Measurements from ENCODE around the gene HOXD10.

HOXD10 gene

DNA sequence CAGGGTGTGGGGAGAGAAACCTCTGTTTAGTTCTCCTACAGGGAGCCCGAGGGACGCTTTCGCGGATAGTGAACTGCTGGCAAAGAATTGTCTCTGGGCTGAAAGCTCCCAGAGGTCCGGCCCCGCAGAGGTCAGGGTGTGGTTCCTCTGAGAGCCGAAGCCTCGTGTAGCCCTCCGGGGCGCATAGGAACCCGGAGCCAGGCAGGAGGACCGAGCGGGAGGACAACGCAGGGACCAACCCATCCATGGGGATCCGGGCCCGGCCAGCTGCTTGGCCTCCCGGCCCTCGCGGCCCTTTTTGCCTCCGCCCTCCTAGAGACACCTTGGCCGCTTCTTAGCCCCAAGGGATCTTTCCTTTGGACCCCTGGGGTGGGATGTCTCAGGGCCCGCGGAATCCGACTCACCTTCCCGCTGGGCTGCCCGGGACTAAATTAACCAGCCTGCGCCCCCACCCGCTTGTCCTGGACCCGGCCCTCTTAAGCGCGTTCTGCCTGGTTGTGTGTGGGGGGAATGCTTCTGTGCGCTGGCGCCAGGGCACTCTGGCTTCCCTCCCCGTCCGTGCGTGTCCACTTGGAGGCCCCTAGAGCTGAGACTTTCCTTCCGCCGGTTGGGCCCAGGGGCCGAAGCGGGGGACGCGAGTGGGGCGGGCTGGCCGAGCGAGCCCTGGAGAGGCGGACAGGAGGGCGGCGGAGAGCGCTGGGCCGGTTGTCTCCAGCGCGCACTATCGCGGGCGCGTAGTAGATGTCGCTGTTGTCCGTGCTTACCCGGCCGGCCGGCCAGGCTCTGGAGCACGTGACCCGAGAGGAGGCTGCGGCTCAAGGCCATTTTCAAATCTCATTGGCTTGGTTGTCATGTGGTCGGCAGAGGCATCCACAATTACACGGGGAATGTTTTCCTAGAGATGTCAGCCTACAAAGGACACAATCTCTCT, at the start of gene HOXD10:
Gene HOXD10 (plus strand): TSS at position 896 of the 931 bp plus-strand sequence. CDS start 56 bp downstream, outside the sequence.
- DNase-seq (ENCODE audit: low read depth in 2 of 2): no peak

DNA sequence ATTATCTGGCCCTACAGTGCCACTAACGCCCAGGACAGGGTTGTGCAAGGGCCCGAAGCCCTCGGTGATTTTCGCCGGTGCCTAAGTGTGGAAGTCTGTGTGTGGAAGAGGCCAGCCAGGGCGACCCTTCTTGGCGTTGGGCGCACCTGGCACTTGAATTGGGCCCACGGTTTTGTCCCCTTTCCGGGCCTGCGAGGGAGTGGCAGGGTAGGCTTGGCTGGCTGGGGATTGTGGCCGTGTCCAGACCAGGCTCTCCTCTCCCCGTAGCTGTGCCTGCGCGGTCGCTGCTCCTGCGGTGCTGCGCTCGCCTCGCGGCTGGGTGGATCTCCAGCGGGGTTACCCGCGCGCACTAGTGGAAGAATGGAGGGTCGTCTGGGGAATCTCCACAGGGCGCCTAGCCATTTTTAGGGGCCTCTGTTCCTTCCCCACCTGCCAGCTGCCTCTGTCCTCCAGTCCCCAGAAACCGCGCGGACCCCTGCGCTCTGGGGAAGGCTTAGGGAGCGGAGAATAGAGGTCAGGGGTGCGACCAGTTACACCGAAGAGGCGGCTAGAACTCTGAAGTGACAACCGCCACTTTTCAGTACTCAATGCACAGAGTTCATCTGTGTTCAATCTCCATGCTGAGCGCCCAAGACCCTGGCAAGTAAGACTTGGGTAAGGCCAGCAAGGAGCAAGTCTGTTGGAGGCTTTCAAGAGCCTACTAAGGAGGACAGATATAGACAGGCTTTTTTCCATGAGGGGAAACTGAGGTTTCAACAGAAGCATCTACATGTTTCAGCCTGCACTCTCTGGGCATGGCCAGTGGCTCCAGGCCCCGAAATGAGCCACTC, 48.8 kb upstream of the HOXD10 start:
- no peak for DNase-seq (ENCODE audit: low read depth in 2 of 2)

DNA sequence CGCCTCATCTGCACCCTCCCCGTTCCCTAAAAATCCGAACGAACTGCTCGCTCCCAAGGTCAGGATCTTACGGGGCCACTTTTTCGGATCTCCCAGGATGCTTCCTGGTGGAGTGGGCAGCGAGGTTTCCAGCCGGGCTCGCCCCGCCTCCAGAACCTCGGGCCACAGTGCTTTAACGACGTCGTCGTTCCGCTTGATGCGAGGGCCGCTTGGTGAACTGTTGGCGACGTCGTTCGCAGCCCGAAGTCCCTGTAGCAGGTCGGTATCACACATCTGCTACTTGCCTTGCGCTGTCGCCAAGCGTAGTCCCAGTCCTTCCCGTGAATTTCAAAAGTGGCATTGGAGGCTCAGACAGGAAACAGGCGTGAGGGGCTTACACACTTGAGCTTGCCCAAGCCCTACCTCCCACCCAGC, 48.2 kb upstream of the HOXD10 start:
- DNase-seq (ENCODE audit: low read depth in 2 of 2): no peak

DNA sequence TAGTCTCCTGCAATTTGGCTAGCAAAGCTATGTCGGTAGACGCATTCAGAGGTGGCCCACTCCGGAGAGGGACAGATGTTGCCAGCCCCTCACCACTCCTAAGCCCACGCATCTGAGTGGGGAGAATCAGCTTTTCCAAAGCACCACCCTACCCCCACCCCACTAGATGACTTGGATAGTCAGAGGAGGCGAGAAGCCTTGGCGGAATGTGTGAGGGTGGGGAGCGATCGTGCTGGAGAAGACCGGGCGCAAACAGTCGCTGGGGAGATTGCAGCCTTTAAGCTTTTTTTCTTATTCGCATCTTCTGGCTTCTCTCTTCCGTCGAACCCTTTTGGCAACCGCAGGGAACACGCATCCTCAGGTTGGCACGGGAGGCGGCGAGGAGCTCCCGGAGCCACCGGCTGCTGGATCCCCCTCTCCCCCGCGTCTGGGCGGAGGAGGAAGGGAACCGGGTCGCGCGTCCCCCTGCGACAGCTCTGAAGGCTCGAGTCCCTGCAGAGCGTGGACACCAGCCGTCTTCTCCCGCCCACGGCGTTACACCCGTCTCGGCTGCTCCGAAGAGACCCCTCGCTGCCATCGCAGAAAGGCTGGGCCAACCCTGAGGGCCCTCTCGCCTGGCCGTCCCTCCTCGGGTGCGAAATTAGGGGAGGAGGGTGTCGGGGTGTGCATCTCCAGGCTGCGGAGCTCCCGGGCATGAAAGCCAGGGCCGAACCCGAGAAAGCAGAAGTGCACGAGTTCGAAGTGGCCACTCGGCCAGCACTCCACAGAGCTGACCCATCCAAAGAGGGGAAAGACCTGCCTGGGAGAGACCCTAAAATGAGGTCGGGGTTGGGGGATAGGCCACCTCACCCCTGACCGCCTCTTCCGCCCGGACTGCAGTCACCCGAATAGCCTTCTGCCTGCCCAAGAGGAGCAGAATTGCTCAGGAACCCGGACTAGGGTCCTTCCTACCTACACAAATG, 45.0 kb upstream of the HOXD10 start:
- DNase-seq (ENCODE audit: low read depth in 2 of 2): no peak

DNA sequence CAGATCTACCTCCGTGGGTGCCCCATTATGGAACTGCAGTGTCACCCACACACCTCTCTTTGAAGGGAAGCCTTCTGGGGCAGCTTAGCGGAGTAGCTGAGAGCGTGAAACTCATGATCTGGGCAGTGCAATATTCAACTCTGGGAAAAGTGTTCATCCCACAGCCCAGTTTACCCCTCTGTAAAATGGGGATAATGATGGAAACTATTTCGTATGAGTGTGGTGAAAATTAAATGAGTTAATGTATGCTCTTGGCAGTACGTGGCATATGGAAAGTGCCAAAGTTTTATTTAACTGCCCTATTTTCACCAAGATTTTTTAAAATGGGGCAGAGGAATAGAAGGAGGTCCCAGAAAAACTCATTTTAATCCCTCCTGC, 44.3 kb upstream of the HOXD10 start:
- DNase-seq (ENCODE audit: low read depth in 2 of 2): no peak

DNA sequence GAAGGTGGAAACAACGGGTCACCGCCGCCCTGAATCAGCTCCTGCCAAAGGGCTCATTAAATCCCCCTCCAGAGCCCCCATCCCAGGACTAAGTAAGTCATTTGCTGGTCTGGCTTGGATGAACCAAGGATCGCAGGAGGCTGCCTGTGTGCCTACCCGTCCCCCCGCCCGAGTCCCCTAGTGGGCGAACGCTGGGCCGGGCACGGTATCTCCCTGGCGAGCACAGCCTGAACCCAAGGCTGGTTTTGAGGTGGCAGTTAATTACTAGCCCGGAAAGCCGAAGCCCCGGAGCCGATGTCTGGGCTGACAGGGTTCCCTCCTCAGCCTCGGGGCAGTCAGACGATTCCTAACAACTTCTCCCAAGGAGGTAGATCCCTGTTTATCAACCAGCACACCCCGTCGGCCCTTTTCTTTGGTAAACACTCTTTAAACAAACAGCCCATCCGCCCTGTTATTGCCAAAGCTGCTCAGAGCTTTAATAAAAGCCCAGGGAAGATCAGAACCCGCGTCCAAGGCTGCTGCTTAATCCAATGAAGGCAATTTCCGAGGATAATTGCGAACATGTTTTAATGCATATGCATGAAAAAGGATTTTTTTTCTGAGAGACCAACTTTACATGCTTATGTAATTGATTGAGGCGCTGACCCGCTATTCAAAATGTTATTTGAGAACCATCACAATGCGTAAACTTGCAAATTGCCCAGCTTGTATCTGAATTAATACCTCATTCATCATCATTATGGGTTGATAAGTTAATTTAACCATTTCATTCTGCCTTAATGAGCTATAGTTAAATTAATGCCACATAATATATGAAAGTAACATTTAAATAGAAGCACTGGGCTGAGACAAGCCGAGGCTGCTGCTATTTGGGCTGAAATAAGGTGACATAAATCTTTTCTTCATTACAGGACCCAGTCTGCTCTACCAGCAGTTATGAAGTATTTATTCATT, 43.4 kb upstream of the HOXD10 start:
- no peak for DNase-seq (ENCODE audit: low read depth in 2 of 2)

DNA sequence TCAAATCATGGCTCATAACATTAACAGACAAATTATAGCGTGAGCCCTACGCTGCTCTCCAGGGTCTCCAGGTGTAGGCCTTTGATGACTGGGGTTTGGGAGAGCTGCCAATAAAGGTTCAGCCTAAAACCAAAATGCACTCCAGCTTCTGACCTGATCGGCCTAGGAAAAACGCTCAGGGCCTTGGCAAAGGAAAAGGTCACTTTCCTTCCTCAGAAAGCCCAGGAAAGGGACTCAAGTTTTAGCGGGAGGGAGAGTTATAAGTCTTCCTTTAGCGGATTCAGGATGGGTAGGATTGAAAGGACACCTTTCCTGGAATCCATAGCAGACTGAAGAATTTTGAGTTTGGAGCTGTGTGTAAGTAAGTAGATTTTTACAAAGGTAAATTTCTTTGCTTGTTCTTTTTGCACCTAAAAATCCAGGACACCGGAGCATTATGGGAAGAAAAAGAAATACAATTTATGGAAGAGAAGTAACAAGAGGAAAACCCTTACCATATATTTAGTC, 41.6 kb upstream of the HOXD10 start:
- DNase-seq (ENCODE audit: low read depth in 2 of 2): no peak

DNA sequence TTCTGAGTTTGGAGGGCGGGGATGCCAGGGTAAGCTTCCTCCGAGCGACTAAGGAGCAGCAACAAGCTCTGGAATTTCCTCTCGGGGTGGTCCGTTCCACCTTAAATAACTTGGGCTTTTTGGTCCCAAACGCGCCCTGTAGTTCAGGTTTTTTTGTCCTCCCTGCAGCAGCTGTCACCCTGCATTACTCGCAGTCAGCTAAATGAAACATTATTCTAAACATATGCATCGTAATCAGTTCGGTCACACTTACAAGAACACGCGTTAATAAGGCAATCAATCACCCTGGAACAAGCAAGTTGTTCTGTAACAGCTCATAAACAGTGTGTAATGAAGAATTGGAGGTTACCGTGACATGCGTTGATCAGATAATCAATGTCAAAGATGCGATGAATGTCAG, 41.1 kb upstream of the HOXD10 start:
- no peak for DNase-seq (ENCODE audit: low read depth in 2 of 2)

DNA sequence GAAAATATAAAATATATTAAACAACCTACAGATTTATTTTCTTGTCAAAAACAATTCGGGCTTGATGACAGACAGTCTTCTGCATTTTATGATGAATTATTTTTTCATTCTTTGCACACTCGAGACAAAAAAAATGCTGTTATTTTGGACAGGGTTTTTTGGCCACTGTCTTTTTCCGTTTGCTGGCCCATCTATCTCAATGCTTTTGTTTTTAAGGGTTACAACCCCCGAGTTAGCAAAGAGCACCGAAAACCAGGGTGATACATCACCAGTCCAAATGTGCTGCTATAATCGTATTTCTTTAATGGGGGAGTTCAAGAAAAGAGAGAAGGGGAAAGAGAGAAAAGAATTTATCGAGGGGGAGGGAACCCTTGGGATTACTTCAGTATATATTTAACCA, 40.5 kb upstream of the HOXD10 start:
- no peak for DNase-seq (ENCODE audit: low read depth in 2 of 2)

DNA sequence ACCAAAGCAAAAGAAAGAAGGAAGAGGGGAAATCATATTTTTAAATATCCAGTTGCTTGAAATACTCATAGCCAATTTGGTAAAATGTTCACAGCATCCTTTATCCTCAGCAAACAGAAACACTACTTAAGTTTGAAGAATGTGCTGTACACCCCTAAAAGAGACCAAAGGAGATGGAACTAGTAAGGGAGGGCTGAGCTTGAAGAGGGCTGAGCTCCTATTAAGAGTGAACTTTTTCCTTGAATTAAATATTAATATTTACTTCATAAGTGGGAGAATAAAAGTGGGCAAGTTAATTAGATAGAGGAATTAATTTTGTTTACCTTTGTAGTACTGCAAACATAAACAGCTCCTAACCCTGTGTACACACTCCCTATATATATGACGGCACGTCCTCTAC, 39.8 kb upstream of the HOXD10 start:
- DNase-seq (ENCODE audit: low read depth in 2 of 2): no peak

DNA sequence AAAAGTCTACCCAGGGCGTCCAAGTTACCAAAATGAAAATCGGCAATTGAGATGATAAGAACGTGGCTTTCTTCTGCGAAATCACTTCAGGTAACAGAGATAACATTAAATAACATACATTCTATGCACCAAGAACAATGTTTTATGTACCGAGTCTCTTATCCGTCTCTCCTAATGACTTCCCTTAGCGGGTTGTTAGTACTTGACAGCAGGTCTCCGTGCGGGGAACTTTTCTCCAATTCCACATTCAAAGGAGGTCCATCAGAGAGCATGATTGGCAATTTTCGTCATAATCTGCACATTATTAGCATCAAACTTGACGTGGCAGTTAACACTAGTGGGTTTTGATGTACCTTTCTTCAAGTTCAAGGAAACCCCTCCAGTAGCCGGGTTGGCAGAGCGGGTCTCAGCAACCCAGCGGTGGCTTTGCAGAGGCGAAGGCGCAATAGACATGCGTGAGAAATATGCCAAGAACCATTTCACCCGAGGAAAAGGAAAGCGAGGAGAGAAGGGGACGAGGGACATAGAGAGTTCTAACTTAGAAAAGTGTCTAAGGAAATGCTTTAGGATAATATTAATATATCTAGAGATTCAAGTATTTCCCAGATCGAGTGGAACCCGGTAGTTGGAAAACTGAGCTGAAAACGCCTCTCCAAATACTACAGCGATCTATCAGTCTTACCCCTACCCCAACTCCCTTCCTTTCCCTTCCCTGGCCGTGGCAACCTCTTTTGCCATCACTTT, 37.9 kb upstream of the HOXD10 start:
- no peak for DNase-seq (ENCODE audit: low read depth in 2 of 2)

DNA sequence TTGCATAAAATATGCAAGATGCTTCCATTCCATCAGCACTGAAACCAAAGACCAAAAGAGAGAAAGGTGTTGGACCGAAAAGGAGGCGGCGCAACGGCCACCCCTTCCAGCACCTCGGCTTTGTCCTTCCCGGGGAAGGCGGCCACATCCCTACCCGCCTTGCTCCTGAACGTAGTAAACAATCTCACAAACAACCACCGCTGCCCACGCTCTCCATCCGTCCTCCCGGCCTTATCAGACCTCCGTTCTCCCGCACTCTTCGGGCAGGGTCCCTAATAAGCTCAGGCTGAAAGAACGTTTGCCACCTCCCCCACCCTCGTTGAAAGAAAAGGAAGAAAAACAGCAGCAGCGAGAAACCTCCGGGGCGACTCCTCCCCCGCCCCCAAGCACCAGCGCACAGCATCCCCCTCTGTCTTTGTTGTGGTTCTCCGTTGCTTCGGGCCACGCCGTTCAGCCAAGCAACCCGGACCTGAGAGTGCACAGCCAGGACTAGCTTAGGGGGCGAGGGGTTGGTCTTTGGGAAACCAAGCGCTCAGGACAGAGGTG, 37.2 kb upstream of the HOXD10 start:
- DNase-seq (ENCODE audit: low read depth in 2 of 2): no peak

DNA sequence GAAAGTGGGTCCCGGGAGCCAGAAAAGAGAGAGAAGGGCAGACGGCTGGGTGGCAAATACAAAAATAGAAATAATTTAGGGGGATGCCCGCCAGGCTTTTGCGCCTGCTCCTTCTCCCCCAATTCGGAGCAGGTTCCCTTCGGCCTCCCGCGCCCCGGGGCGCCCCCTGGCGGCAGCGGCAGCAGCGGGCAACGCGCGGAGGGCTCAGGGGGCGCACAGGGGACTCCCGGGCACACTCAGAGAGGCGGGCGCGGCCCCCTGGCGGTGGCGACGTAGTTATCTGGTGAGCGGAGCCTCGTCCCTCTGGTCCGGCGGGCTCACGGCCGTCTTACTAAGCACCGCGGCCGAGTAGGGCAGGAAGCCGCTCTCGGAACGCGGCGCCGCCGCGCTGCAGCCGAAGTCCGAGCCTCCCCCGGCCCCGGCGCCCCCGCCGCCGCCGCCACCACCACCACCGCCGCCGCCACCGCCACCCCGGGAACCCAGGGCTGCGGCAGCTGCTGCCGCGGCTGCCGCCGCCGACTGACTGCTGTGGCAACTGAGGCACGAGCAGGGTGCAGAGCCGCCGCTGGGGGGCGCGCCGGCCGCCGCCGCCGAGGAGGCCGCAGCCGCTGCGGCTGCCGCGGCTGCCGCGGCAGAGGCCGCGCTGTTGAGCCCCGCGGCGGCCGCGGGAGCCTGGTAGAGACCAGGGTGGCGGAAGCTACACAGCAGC, 36.6 kb upstream of the HOXD10 start:
- no peak for DNase-seq (ENCODE audit: low read depth in 2 of 2)

DNA sequence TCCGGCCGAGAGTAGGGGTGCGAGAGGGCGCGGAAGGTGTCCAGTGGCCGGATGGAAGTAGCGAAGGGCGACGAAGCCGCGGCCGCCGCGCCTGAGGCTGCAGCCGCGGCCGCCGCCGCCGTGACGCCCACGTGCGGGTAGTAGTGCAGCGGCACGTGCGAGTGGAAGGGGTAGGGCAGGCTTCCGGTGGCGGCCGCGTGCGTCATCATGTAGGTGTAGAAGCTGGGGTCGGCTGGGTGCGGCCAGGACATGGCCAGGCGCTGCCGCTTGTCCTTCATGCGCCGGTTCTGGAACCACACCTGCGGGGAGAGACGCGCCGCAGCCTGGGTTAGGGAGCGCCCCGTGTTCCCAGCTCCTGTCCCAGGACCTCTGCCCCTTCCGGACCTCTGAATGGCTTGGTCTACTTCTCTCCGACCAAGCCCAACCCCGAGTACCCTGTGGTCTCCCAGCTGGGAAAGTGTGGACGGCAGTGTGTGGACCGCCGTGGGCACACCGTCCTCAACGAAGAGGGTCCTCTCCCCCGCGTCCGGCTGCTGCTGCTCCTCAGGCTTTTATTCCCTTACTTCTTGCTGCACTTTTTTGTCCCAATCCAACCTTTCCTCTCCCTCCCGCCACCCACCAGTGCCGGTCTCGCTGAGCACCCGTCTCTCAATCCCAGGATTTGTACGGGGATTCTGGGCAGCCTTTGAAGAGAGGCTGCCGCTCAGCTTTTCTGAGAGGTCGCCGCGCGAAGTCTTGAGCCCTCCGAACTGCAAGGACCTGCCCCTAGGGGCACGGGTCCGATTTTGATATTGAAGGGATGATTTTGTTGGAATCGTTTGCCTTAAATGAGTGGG, 35.8 kb upstream of the HOXD10 start:
- no peak for DNase-seq (ENCODE audit: low read depth in 2 of 2)

DNA sequence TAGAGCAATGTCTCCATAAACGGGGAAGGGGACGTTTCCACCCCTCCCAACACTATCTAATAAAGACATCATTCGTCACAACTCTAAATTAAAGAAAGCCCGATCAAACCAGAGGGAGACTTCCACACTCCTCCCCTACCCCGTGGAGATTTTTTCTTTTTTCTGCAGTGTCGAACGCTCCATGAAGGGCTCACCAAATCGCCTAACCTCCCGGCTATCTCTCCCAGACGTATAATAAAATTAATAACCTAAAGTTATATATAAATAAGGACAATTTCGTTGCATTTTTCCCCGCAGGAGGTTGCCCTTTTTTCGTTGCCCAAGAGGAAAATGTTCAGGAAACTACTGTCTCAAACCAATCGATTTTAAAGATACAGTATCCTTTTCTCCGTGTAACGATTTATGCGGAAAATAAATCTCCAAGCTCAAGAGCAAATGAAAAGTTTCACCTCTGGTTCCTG, 35.2 kb upstream of the HOXD10 start:
- no peak for DNase-seq (ENCODE audit: low read depth in 2 of 2)

DNA sequence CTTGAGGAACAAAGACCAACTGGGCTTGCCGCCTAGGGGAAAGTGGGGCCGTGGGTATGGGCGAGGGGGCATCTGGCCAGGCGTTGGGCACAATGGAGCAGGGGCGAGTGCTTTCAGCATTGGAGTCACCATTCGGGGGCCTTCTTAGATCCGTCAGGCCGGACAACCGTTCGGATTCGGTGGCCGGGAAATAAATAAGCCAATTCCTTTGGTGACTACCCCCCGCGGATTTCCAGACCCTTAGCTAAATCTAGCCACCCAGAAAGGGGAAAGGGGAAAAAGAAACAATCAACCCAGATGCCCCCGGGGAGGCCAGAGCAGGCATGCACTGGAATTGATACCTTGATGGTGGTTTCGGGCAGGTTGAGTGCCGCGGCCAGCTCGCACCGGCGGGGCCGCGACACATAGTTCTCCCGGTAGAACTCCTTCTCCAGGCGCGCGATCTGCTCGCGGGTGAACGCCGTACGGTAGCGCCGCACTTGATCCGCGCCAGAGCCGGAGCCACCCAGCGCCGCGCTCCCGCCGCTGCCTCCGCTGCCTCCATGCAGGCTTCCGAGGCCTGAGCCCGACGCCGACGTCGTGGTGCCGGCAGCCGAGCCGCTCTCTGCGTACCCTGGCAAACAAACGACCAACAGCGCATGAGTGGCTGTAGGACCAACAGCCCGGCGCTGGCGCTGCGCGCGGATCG, 34.6 kb upstream of the HOXD10 start:
- no peak for DNase-seq (ENCODE audit: low read depth in 2 of 2)

DNA sequence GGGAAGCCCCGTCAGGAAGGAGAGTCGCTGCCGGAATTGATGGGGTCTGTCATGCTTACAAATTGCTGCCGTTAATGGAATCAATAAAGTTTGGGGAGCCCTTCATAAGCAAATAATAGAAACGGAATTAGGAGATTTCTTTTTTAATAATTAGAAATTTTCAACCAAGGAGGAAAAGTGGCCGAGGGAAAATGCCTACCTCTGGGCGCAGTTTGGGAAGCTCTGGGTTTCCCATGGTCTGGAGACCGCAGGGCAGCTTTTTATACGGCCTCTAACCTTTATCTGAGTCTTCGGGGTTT, 34.1 kb upstream of the HOXD10 start:
- DNase-seq (ENCODE audit: low read depth in 2 of 2): no peak

Data from stimulated activated CD4-positive, alpha-beta T cell treated with anti-CD3 and anti-CD28 coated beads, Interleukin-1b, Interleukin-23, amount 100 ng/mL, for 1 hour (primary cell).